Panc1 (cell line): ENCODE data around the gene SPATC1L. TPM values are rescaled to one million over a fixed set of nuclear protein-coding genes. Genes with fewer than 3 reads are reported as not detected.

Experiments used
- ATAC-seq: fragments of 200-7000 bp; cut with Tn5 transposase; 2 replicates; pipeline ENCODE4 v1.9.1; 2020; ENCODE audit warnings: mild to moderate bottlenecking, moderate library complexity
- BruUV-seq: library from RNA; stranded (reverse); fragments of 400-500 nt; replicated peaks from 2 replicates; lab custom pipeline; 2021; lab: Mats Ljungman, UMichigan
- CTCF ChIA-PET: fragments of 300-600 bp; sonication (Branson Sonifier 250); formaldehyde crosslinking; loops from one replicate; lab custom pipeline; 2022; ENCODE audit warnings: antibody characterized with exemption; lab: Charles Lee
- POLR2A ChIA-PET: fragments of 300-600 bp; sonication (Branson Sonifier 250); formaldehyde crosslinking; loops from one replicate; lab custom pipeline; 2022; ENCODE audit warnings: antibody characterized with exemption; lab: Charles Lee
- DNase-seq: peaks from one replicate; pipeline ENCODE4 v3.0.0-alpha.2; 2010; ENCODE audit warnings: low read depth, low spot score
- H3K27ac ChIP-seq: 2 replicates; pipeline ENCODE4 v1.5.1; 2011; ENCODE audit warnings: mild to moderate bottlenecking, low read length, inconsistent platforms
- H3K27me3 ChIP-seq: fragments of 200-500 bp; sonication (Bioruptor generic); 2 replicates; pipeline ENCODE4 v1.6.0; 2014; ENCODE audit warnings: low read length, inconsistent platforms; ENCODE audit not compliant: control insufficient read depth, insufficient read depth
- H3K36me3 ChIP-seq: fragments of 200-500 bp; sonication (Bioruptor generic); 2 replicates; pipeline ENCODE4 v1.5.1; 2014; ENCODE audit warnings: inconsistent platforms, mild to moderate bottlenecking, low read length, moderate library complexity; ENCODE audit not compliant: control insufficient read depth, insufficient read depth
- H3K4me1 ChIP-seq: 2 replicates; pipeline ENCODE4 v1.5.1; 2011; ENCODE audit warnings: inconsistent platforms, mild to moderate bottlenecking, low read length, moderate library complexity; ENCODE audit not compliant: control insufficient read depth, insufficient read depth
- H3K4me3 ChIP-seq, 2 experiments: 2 replicates each; pipeline ENCODE4 v1.5.1; 2011 to 2012; ENCODE audit warnings: low read depth in 2 of 2, low read length in 2 of 2, mild to moderate bottlenecking in 2 of 2, inconsistent platforms in 1 of 2, moderate library complexity in 1 of 2
- H3K9me3 ChIP-seq: fragments of 200-500 bp; sonication (Bioruptor generic); 2 replicates; pipeline ENCODE4 v1.5.1; 2014; ENCODE audit warnings: low read depth, mild to moderate bottlenecking, inconsistent platforms, low read length, moderate library complexity; ENCODE audit not compliant: control insufficient read depth, insufficient read depth
- POLR2AphosphoS5 ChIP-seq: IDR thresholded peaks from 2 replicates; pipeline ENCODE4 v1.6.1; 2012; ENCODE audit warnings: mild to moderate bottlenecking, low read depth, low read length, moderate library complexity
- SIN3A ChIP-seq: IDR thresholded peaks from 2 replicates; pipeline ENCODE4 v1.6.1; 2012; ENCODE audit warnings: low read depth, mild to moderate bottlenecking, low read length, moderate library complexity, borderline replicate concordance; ENCODE audit not compliant: insufficient read depth
- TCF7L2 ChIP-seq: IDR thresholded peaks from 2 replicates; pipeline ENCODE4 v1.6.1; 2011; ENCODE audit warnings: mild to moderate bottlenecking, low read depth, low read length, inconsistent platforms
- in situ Hi-C: cut with HindIII; loops from 2 replicates; pipeline ENCODE4 v1.10.0; 2016; ENCODE audit warnings: low sequenced_read_pairs, low pct_unique_long_range_greater_than_20kb
- intact Hi-C: fragments of 100-400 bp; cut with micrococcal nuclease; formaldehyde crosslinking; loops from one replicate; pipeline ENCODE4 v1.10.0; 2022; ENCODE audit not compliant: unreplicated experiment
- total RNA-seq: library from RNA; stranded (reverse); gene quantifications from one replicate; pipeline ENCODE4 v1.2.1, GENCODE V29; 2021; ENCODE audit not compliant: unreplicated experiment
- TF ChIP-seq, protein P1 (sequence below): fragments of 450-650 bp; IDR thresholded peaks from 2 replicates; pipeline ENCODE4 v1.5.1; 2017; ENCODE audit warnings: mild to moderate bottlenecking
- TF ChIP-seq, protein P2 (sequence below), 2 experiments: IDR thresholded peaks; 2 replicates each; pipeline ENCODE4 v1.6.1; 2011 to 2012; ENCODE audit warnings: low read depth in 2 of 2, control low read depth in 1 of 2, low read length in 1 of 2, mild to moderate bottlenecking in 1 of 2, moderate library complexity in 1 of 2; ENCODE audit not compliant: insufficient read depth in 1 of 2

The SPATC1L gene
- total RNA-seq, 1 experiment from 2014 or later = 0.26 TPM

DNA sequence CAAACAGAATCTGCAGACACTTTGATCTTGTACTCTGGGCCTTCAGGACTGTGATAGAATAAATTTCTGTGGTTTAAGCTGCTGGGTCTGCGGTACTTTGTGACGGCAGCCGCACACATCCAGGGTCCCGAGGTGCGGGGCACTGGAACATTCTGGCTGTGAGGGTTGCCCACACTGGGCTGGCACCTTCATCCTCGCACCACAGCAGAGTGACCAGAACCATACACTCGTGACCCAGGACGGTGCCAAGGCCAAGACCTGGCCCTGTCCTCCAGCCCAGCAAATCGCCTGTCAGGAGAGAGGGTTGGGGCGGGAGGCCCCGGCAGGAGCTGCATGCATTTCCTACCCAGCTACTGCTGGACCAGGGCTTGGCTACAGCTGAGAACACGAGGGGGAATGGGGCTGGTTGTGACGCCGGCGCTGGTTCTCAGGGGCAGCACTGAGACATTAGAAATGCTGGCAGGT, 26.2 kb downstream of the SPATC1L start:
- H3K4me1 ChIP-seq = no peaks in the 10 kb centered on the region
- CTCF ChIA-PET = interaction anchor here (1.0 kb wide), 1 partner anchor 14 kb away, joined by 4 read pairs; no protein-coding TSS in a partner anchor
- no peak overlapping the region for H3K4me3 ChIP-seq
- TF ChIP-seq, protein P1, sequence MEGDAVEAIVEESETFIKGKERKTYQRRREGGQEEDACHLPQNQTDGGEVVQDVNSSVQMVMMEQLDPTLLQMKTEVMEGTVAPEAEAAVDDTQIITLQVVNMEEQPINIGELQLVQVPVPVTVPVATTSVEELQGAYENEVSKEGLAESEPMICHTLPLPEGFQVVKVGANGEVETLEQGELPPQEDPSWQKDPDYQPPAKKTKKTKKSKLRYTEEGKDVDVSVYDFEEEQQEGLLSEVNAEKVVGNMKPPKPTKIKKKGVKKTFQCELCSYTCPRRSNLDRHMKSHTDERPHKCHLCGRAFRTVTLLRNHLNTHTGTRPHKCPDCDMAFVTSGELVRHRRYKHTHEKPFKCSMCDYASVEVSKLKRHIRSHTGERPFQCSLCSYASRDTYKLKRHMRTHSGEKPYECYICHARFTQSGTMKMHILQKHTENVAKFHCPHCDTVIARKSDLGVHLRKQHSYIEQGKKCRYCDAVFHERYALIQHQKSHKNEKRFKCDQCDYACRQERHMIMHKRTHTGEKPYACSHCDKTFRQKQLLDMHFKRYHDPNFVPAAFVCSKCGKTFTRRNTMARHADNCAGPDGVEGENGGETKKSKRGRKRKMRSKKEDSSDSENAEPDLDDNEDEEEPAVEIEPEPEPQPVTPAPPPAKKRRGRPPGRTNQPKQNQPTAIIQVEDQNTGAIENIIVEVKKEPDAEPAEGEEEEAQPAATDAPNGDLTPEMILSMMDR = no peak
- TF ChIP-seq POLR2AphosphoS5 = no peak
- no peak for TF ChIP-seq TCF7L2
- TF ChIP-seq, protein P2, sequence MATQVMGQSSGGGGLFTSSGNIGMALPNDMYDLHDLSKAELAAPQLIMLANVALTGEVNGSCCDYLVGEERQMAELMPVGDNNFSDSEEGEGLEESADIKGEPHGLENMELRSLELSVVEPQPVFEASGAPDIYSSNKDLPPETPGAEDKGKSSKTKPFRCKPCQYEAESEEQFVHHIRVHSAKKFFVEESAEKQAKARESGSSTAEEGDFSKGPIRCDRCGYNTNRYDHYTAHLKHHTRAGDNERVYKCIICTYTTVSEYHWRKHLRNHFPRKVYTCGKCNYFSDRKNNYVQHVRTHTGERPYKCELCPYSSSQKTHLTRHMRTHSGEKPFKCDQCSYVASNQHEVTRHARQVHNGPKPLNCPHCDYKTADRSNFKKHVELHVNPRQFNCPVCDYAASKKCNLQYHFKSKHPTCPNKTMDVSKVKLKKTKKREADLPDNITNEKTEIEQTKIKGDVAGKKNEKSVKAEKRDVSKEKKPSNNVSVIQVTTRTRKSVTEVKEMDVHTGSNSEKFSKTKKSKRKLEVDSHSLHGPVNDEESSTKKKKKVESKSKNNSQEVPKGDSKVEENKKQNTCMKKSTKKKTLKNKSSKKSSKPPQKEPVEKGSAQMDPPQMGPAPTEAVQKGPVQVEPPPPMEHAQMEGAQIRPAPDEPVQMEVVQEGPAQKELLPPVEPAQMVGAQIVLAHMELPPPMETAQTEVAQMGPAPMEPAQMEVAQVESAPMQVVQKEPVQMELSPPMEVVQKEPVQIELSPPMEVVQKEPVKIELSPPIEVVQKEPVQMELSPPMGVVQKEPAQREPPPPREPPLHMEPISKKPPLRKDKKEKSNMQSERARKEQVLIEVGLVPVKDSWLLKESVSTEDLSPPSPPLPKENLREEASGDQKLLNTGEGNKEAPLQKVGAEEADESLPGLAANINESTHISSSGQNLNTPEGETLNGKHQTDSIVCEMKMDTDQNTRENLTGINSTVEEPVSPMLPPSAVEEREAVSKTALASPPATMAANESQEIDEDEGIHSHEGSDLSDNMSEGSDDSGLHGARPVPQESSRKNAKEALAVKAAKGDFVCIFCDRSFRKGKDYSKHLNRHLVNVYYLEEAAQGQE (IDR thresholded peaks at IDR 0.05; ENCODE audit: insufficient read depth in 1 of 2, low read depth in 2 of 2, low read length in 1 of 2) = no peak
- no peak for TF ChIP-seq SIN3A
- intact Hi-C loops (no loop called here), in situ Hi-C loops (no loop called here)
- no peaks in the 10 kb centered on the region for H3K9me3 ChIP-seq
- DNase-seq (no peak), ATAC-seq (no peak)
- POLR2A ChIA-PET = no interaction called here
- no peaks in the 10 kb centered on the region for H3K36me3 ChIP-seq
- BruUV-seq = no TSS peak
- no peaks in the 10 kb centered on the region for H3K27me3 ChIP-seq
- H3K27ac ChIP-seq = no peak overlapping the region

DNA sequence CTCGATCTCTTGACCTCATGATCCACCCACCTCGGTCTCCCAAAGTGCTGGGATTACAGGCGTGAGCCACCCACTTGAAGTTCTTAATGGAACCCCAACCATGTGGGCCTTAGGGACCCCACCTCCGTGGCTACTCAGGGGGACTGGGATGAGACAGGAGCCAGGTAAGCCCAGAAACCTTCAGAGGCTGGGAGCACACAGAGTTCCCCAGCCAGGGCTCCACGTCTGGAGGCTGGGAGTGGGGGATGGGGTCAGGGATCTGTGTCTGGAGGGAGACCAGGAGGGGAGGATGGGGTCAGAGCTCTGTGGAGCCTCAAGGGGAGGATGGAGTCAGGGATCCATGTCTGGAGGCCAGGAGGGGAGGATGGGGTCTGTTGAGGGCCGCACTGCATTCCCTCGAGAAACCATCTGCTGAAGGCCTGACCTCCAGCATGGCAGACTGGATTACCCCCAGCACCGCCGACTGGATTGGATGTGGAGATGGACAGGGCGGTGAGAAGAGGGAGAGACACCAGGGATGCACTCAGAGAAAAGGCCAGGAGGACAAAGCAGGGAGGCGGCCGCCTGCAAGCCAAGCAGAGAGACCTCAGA, 26.8 kb downstream of the SPATC1L start:
- Histone ChIP-seq H3K4me1 (no peaks in the 10 kb centered on the region), H3K4me3 (no peak overlapping the region), H3K9me3 (no peaks in the 10 kb centered on the region), H3K27me3 (no peaks in the 10 kb centered on the region), H3K27ac (no peak overlapping the region), H3K36me3 (no peaks in the 10 kb centered on the region)
- no TSS peak for BruUV-seq
- intact Hi-C loops = no loop called here
- CTCF ChIA-PET = no interaction called here
- no peak for TF ChIP-seq TCF7L2
- TF ChIP-seq POLR2AphosphoS5 = no peak
- TF ChIP-seq SIN3A = no peak
- TF ChIP-seq, protein P2 (IDR thresholded peaks at IDR 0.05; ENCODE audit: insufficient read depth in 1 of 2, low read depth in 2 of 2, low read length in 1 of 2) = no peak
- TF ChIP-seq, protein P1 = no peak
- in situ Hi-C loops = no loop called here
- POLR2A ChIA-PET = no interaction called here
- ATAC-seq (no peak), DNase-seq (no peak)
